Measurements from ENCODE around the gene FBLN5.

DNA sequence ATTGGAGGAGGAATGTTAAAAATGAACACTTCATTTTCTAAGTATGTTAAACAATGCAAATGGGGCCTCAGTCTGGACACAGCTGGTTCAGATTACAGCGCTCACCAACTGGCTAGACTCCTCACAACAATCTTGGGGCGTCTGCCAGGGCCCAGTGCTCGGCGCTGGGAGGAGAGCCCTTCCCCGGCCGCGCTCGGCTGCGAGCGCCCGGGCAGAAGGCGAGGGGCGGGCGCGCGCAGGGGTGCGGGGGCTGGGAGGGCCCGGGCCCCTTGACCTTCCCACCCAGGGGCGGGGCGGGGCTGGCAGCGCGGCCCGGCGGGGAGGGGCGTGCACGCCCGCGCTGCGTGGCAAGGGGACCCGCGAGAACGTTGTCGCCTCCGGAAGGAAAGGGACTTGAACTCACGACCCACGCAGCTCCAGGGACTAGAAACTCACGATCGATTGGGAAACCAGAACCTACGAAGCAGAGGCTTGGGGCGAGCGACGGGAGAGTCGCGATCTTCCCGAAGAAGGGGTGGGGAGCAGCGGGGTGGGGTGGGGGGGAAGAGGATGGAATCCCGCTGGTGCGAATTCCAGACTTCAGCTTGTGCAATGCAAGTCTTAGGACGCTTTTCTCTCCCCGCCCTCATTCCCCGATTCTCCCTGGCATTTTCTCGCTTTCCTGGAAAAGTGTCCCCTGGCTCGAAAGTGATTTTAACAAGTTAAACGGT, at the start of gene FBLN5:
- TF ChIP-seq, protein P1, sequence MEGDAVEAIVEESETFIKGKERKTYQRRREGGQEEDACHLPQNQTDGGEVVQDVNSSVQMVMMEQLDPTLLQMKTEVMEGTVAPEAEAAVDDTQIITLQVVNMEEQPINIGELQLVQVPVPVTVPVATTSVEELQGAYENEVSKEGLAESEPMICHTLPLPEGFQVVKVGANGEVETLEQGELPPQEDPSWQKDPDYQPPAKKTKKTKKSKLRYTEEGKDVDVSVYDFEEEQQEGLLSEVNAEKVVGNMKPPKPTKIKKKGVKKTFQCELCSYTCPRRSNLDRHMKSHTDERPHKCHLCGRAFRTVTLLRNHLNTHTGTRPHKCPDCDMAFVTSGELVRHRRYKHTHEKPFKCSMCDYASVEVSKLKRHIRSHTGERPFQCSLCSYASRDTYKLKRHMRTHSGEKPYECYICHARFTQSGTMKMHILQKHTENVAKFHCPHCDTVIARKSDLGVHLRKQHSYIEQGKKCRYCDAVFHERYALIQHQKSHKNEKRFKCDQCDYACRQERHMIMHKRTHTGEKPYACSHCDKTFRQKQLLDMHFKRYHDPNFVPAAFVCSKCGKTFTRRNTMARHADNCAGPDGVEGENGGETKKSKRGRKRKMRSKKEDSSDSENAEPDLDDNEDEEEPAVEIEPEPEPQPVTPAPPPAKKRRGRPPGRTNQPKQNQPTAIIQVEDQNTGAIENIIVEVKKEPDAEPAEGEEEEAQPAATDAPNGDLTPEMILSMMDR (IDR thresholded peaks at IDR 0.05 in 2 of 3, conservative IDR thresholded peaks at IDR 0.05 in 1 of 3; ENCODE audit: borderline replicate concordance in 1 of 3, insufficient read depth in 1 of 3, low read depth in 2 of 3, low read length in 2 of 3), result no peak
- TF ChIP-seq, protein P2, sequence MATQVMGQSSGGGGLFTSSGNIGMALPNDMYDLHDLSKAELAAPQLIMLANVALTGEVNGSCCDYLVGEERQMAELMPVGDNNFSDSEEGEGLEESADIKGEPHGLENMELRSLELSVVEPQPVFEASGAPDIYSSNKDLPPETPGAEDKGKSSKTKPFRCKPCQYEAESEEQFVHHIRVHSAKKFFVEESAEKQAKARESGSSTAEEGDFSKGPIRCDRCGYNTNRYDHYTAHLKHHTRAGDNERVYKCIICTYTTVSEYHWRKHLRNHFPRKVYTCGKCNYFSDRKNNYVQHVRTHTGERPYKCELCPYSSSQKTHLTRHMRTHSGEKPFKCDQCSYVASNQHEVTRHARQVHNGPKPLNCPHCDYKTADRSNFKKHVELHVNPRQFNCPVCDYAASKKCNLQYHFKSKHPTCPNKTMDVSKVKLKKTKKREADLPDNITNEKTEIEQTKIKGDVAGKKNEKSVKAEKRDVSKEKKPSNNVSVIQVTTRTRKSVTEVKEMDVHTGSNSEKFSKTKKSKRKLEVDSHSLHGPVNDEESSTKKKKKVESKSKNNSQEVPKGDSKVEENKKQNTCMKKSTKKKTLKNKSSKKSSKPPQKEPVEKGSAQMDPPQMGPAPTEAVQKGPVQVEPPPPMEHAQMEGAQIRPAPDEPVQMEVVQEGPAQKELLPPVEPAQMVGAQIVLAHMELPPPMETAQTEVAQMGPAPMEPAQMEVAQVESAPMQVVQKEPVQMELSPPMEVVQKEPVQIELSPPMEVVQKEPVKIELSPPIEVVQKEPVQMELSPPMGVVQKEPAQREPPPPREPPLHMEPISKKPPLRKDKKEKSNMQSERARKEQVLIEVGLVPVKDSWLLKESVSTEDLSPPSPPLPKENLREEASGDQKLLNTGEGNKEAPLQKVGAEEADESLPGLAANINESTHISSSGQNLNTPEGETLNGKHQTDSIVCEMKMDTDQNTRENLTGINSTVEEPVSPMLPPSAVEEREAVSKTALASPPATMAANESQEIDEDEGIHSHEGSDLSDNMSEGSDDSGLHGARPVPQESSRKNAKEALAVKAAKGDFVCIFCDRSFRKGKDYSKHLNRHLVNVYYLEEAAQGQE (IDR thresholded peaks at IDR 0.05; ENCODE audit: low read depth), result no peak
- TF ChIP-seq TCF7L2 (IDR thresholded peaks at IDR 0.05; ENCODE audit: borderline replicate concordance, extremely low read depth, insufficient read depth, insufficient read length) (no peak), POLR2A (IDR thresholded peaks at IDR 0.05; ENCODE audit: borderline replicate concordance, extremely low read depth, insufficient read depth, insufficient read length) (no peak), ELF1 (IDR thresholded peaks at IDR 0.05; ENCODE audit: borderline replicate concordance, low read depth) (no peak), POLR2AphosphoS5 (IDR thresholded peaks at IDR 0.05; ENCODE audit: low read depth, low read length) (no peak)
